ENCODE measurements around the gene DIS3L. TPM values are rescaled to one million over a fixed set of nuclear protein-coding genes. Genes with fewer than 3 reads are reported as not detected.
"Not testable (repeated sequence)": the region's sequence is repeated elsewhere in the genome, so short reads cannot be mapped to it uniquely, and the experiment has no call there.

Gene DIS3L
- total RNA-seq, 2 experiments from 2014 or later = 22.6 to 24.3 TPM

DNA sequence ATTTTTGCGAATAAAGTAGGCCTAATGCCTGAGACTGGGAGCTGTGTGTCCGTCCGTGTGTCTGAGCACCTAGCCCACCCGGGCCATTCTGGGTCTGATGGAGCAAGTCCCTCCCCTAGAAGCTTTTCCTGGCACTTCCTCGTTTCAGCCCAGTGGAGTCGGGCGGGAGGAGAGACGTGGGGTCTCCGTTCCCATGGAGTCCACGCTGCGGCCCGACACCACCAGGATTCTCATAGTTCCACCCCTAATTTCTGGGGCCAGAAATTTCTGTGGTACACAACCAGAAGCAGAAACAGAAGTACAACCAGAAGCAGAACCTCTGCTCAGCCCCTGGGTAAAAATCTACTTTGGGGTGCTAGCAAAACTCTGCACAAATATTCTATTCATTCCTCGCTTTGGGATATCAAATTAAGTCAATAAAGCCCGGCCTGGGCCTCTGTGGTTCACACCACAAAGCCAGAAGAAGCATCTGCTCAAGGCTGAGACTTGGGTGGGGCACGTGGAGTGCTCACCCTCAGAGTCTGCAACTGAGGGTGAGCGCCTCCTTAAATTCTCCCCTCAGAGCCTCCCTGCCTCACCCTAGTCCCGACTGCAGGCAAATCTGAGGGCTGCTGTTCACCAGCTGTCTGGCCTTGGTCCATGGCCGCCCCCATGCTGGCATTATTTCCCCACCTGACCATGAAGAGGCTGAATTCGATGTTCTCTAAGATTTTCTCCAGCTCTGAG is 38.3 kb upstream of the DIS3L start:
- Mint-ChIP-seq H3K4me1 (ENCODE audit: low read depth) (peaks cover 13% of the 10 kb centered on the region), H3K27ac (no peak overlapping the region), H3K9me3 (no peaks in the 10 kb centered on the region), H3K4me3 (peak overlapping the region; percentile 54), H3K27me3 (peaks cover 73% of the 10 kb centered on the region), H3K36me3 (ENCODE audit: low read depth) (no peaks in the 10 kb centered on the region)
- ChIA-PET CTCF (no interaction called here), POLR2A (no interaction called here)
- Histone ChIP-seq H3K27me3 (ENCODE audit: control insufficient read depth in 1 of 2, insufficient read depth in 2 of 2, low read length in 2 of 2) (peaks cover 58 to 68% of the 10 kb centered on the region in 2 experiments), H3K9me3 (ENCODE audit: control insufficient read depth in 1 of 2, insufficient read depth in 1 of 2, low read length in 2 of 2) (peaks cover 0 to 8% of the 10 kb centered on the region in 2 experiments), H3K36me3 (ENCODE audit: insufficient read depth, low read length) (no peaks in the 10 kb centered on the region), H3K4me3 (ENCODE audit: low read length) (no peak overlapping the region), H3K4me1 (ENCODE audit: insufficient read depth, low read length) (peaks cover 34% of the 10 kb centered on the region), H3K27ac (ENCODE audit: low read depth in 1 of 2, low read length in 2 of 2) (no peak overlapping the region)
- no peak for ATAC-seq (ENCODE audit: poor library complexity)
- no peak for DNase-seq
- no peak for TF ChIP-seq CTCF (IDR thresholded peaks at IDR 0.05)
- intact Hi-C loops (cut with DNase I, micrococcal nuclease) = no loop called here

GRCh38 chr15:66256692-66257091 is 36.7 kb upstream of the DIS3L start:
- H3K9me3 Mint-ChIP-seq = no peaks in the 10 kb centered on the region
- ChIA-PET POLR2A (no interaction called here), CTCF (no interaction called here)
- no peak for TF ChIP-seq CTCF (IDR thresholded peaks at IDR 0.05)
- H3K4me1 Mint-ChIP-seq (ENCODE audit: low read depth) = peaks cover 13% of the 10 kb centered on the region
- Histone ChIP-seq H3K27me3 (ENCODE audit: control insufficient read depth in 1 of 2, insufficient read depth in 2 of 2, low read length in 2 of 2) (peaks cover 48 to 56% of the 10 kb centered on the region in 2 experiments), H3K4me3 (ENCODE audit: low read length) (no peak overlapping the region), H3K36me3 (ENCODE audit: insufficient read depth, low read length) (no peaks in the 10 kb centered on the region), H3K27ac (ENCODE audit: low read depth in 1 of 2, low read length in 2 of 2) (no peak overlapping the region), H3K9me3 (ENCODE audit: control insufficient read depth in 1 of 2, insufficient read depth in 1 of 2, low read length in 2 of 2) (peaks cover 0 to 8% of the 10 kb centered on the region in 2 experiments), H3K4me1 (ENCODE audit: insufficient read depth, low read length) (peaks cover 29% of the 10 kb centered on the region)
- no peak overlapping the region for H3K4me3 Mint-ChIP-seq
- intact Hi-C loops (cut with DNase I, micrococcal nuclease) = no loop called here
- DNase-seq (no peak), ATAC-seq (ENCODE audit: poor library complexity) (no peak)
- no peak overlapping the region for H3K27ac Mint-ChIP-seq
- peaks cover 71% of the 10 kb centered on the region for H3K27me3 Mint-ChIP-seq
- H3K36me3 Mint-ChIP-seq (ENCODE audit: low read depth) = no peaks in the 10 kb centered on the region

GRCh38 chr15:66261056-66261455 is 32.3 kb upstream of the DIS3L start:
- Histone ChIP-seq H3K9me3 (ENCODE audit: control insufficient read depth in 1 of 2, insufficient read depth in 1 of 2, low read length in 2 of 2) (no peaks in the 10 kb centered on the region), H3K4me1 (ENCODE audit: insufficient read depth, low read length) (no peaks in the 10 kb centered on the region), H3K27me3 (ENCODE audit: control insufficient read depth in 1 of 2, insufficient read depth in 2 of 2, low read length in 2 of 2) (peaks cover 16% of the 10 kb centered on the region in 2 experiments), H3K4me3 (ENCODE audit: low read length) (no peak overlapping the region), H3K36me3 (ENCODE audit: insufficient read depth, low read length) (no peaks in the 10 kb centered on the region), H3K27ac (ENCODE audit: low read depth in 1 of 2, low read length in 2 of 2) (no peak overlapping the region)
- intact Hi-C loops (cut with DNase I, micrococcal nuclease) = no loop called here
- POLR2A ChIA-PET = interaction anchor here (0.6 kb wide), 1 partner anchor 26 kb away, joined by 3 read pairs; no protein-coding TSS in a partner anchor
- CTCF ChIA-PET = no interaction called here
- peaks cover 8% of the 10 kb centered on the region for H3K9me3 Mint-ChIP-seq
- ATAC-seq (ENCODE audit: poor library complexity) (no peak), DNase-seq (no peak)
- TF ChIP-seq CTCF (IDR thresholded peaks at IDR 0.05) = no peak
- H3K27ac Mint-ChIP-seq = no peak overlapping the region
- H3K4me3 Mint-ChIP-seq = no peak overlapping the region
- H3K4me1 Mint-ChIP-seq (ENCODE audit: low read depth) = no peaks in the 10 kb centered on the region
- H3K27me3 Mint-ChIP-seq = peaks cover 47% of the 10 kb centered on the region
- no peaks in the 10 kb centered on the region for H3K36me3 Mint-ChIP-seq (ENCODE audit: low read depth)

- H3K36me3 ChIP-seq (ENCODE audit: insufficient read depth, low read length); DNase-seq; H3K27me3 ChIP-seq (ENCODE audit: control insufficient read depth in 1 of 2, insufficient read depth in 2 of 2, low read length in 2 of 2); H3K27ac Mint-ChIP-seq; H3K9me3 Mint-ChIP-seq; intact Hi-C loops (cut with DNase I, micrococcal nuclease); H3K36me3 Mint-ChIP-seq (ENCODE audit: low read depth); H3K4me1 Mint-ChIP-seq (ENCODE audit: low read depth); H3K4me3 ChIP-seq (ENCODE audit: low read length); POLR2A ChIA-PET; H3K4me3 Mint-ChIP-seq; H3K4me1 ChIP-seq (ENCODE audit: insufficient read depth, low read length); H3K27ac ChIP-seq (ENCODE audit: low read depth in 1 of 2, low read length in 2 of 2); ATAC-seq (ENCODE audit: poor library complexity); H3K9me3 ChIP-seq (ENCODE audit: control insufficient read depth in 1 of 2, insufficient read depth in 1 of 2, low read length in 2 of 2): not testable (repeated sequence)
- CTCF ChIA-PET = interaction anchor here (0.6 kb wide), 1 partner anchor 54 kb away, joined by 3 read pairs; no protein-coding TSS in a partner anchor
- H3K27me3 Mint-ChIP-seq = peaks cover 41% of the 10 kb centered on the region
These were observed 30.5 kb upstream of the DIS3L start for GRCh38 chr15:66262837-66263236.
